Aorta (tissue), 5 donors: ENCODE results near the gene MED27. TPM values are rescaled to one million over a fixed set of nuclear protein-coding genes. Genes with fewer than 3 reads are reported as not detected.

Experiments used
- ATAC-seq: fragments of 200-7000 bp; cut with Tn5 transposase; one replicate; pipeline ENCODE4 v1.9.1; 2022; ENCODE audit warnings: moderate library complexity; ENCODE audit not compliant: low FRiP score
- DNase-seq, 2 donors: peaks; one replicate each; pipeline ENCODE4 v3.0.0-alpha.2; 2020
- H3K27ac ChIP-seq, 2 donors: one replicate each; pipeline ENCODE4 v1.5.1; 2013; ENCODE audit warnings: low read length in 2 of 2, mild to moderate bottlenecking in 2 of 2, moderate library complexity in 2 of 2, control low read depth in 1 of 2, inconsistent platforms in 1 of 2, low read depth in 1 of 2
- H3K27me3 ChIP-seq, 2 donors: one replicate each; pipeline ENCODE4 v1.6.1; 2013; ENCODE audit warnings: control low read depth in 1 of 2, low read length in 1 of 2, mild to moderate bottlenecking in 1 of 2, moderate library complexity in 1 of 2; ENCODE audit not compliant: insufficient read depth in 2 of 2, control insufficient read depth in 1 of 2
- H3K36me3 ChIP-seq, 2 donors: one replicate each; pipeline ENCODE4 v1.6.1; 2013; ENCODE audit warnings: control low read depth in 1 of 2, low read length in 1 of 2, mild to moderate bottlenecking in 1 of 2; ENCODE audit not compliant: insufficient read depth in 2 of 2, control insufficient read depth in 1 of 2
- H3K4me1 ChIP-seq, 2 donors: one replicate each; pipeline ENCODE4 v1.6.1; 2013; ENCODE audit warnings: low read length in 2 of 2, control low read depth in 1 of 2, mild to moderate bottlenecking in 1 of 2, moderate library complexity in 1 of 2; ENCODE audit not compliant: insufficient read depth in 2 of 2, control insufficient read depth in 1 of 2
- H3K4me3 ChIP-seq, 2 donors: one replicate each; pipeline ENCODE4 v1.5.1; 2013; ENCODE audit warnings: low read length in 2 of 2, control low read depth in 1 of 2, mild to moderate bottlenecking in 1 of 2
- H3K9me3 ChIP-seq: one replicate; pipeline ENCODE4 v1.6.1; 2013; ENCODE audit warnings: mild to moderate bottlenecking, low read length; ENCODE audit not compliant: control insufficient read depth
- WGBS, 2 donors: extraction: QIAGEN DNeasy Blood & Tissue Kit; methylation state at CpG; one replicate each; pipeline ENCODE4 v1.1.7; 2013; 5-methylcytosine and 5-hydroxymethylcytosine counted together
- intact Hi-C, 2 donors: fragments of 100-400 bp; cut with DNase I; formaldehyde crosslinking; loops; one replicate each; pipeline versions ENCODE4 v1.14.2 to v1.15.0; 2022
- polyA plus RNA-seq, 2 donors: library from polyadenylated mRNA; stranded (reverse); fragments of 200-250 nt; gene quantifications; one replicate each; pipeline ENCODE4 v1.2.3, GENCODE V29; 2013
- total RNA-seq, 2 donors: library from RNA; stranded (reverse); fragmentation: NEBNext Ultra II Directional; extraction: Animal tissue kit (Norgen Biotek cat#: 25700); gene quantifications; one replicate each; pipeline ENCODE4 v1.2.1, GENCODE V29; 2021
- donor health status: healthy with polysubstance abuse.
- donor health status: Bipolar disorder and iron deficiency.
- donor health status: DM: no; HTN: no; CAD: no.
- donor health status: DM: no; HTN: no; CAD: no.
- donor health status: DM: yes; HTN: yes; CAD: no.

Gene MED27
- total and polyA plus RNA-seq, 4 donors = 15.5 to 25.1 (median 20.9) TPM

GRCh38 chr9:131834721-131835120 is 244.9 kb downstream of the MED27 start:
- Histone ChIP-seq H3K36me3 (no peaks in the 10 kb centered on the region), H3K27ac (no peak overlapping the region), H3K4me1 (no peaks in the 10 kb centered on the region), H3K27me3 (no peaks in the 10 kb centered on the region), H3K4me3 (no peak overlapping the region), H3K9me3 (peaks cover 13% of the 10 kb centered on the region)
- DNase-seq (no peak), ATAC-seq (no peak)
- whole genome bisulfite sequencing, 2 donors = 37 to 39% methylated on average over 15 of the region's 15 CpGs
- intact Hi-C loops = no loop called here

- 96 to 99% methylated on average over 2 of the region's 2 CpGs for WGBS, 2 donors
- DNase-seq (no peak), ATAC-seq (no peak)
- Histone ChIP-seq H3K4me3 (no peak overlapping the region), H3K9me3 (peaks cover 13% of the 10 kb centered on the region), H3K27me3 (no peaks in the 10 kb centered on the region), H3K36me3 (no peaks in the 10 kb centered on the region), H3K4me1 (no peaks in the 10 kb centered on the region), H3K27ac (no peak overlapping the region)
- intact Hi-C loops = no loop called here
Measured at GRCh38 chr9:131833906-131834305, 245.8 kb downstream of the MED27 start.

- no peak for DNase-seq
- Histone ChIP-seq H3K4me3 (no peak overlapping the region), H3K27me3 (no peaks in the 10 kb centered on the region), H3K27ac (no peak overlapping the region), H3K9me3 (peaks cover 13% of the 10 kb centered on the region), H3K36me3 (no peaks in the 10 kb centered on the region), H3K4me1 (no peaks in the 10 kb centered on the region)
- intact Hi-C loops = no loop called here
- no peak for ATAC-seq
- WGBS, 2 donors = 58 to 77% methylated on average over 4 of the region's 4 CpGs
Measured at GRCh38 chr9:131833083-131833482, 246.6 kb downstream of the MED27 start.

- Histone ChIP-seq H3K27me3 (no peaks in the 10 kb centered on the region), H3K4me3 (no peak overlapping the region), H3K4me1 (no peaks in the 10 kb centered on the region), H3K9me3 (peaks cover 14% of the 10 kb centered on the region), H3K27ac (no peak overlapping the region), H3K36me3 (no peaks in the 10 kb centered on the region)
- DNase-seq = no peak
- intact Hi-C loops = no loop called here
- no peak for ATAC-seq
- 78 to 83% methylated on average over 24 of the region's 24 CpGs for WGBS, 2 donors
Measured at GRCh38 chr9:131831380-131832165, 248.1 kb downstream of the MED27 start.

- Histone ChIP-seq H3K36me3 (no peaks in the 10 kb centered on the region), H3K27me3 (peaks cover 0 to 4% of the 10 kb centered on the region in 2 donors), H3K9me3 (peaks cover 1% of the 10 kb centered on the region), H3K4me1 (no peaks in the 10 kb centered on the region), H3K4me3 (no peak overlapping the region), H3K27ac (no peak overlapping the region)
- whole genome bisulfite sequencing, 2 donors = 73 to 76% methylated on average over 21 of the region's 21 CpGs
- ATAC-seq (no peak), DNase-seq (no peak)
- intact Hi-C loops = no loop called here
Measured at GRCh38 chr9:131827821-131828369, 251.8 kb downstream of the MED27 start.

GRCh38 chr9:131826966-131827525 is 252.6 kb downstream of the MED27 start:
- Histone ChIP-seq H3K36me3 (no peaks in the 10 kb centered on the region), H3K9me3 (peaks cover 1% of the 10 kb centered on the region), H3K4me1 (no peaks in the 10 kb centered on the region), H3K27me3 (peaks cover 0 to 4% of the 10 kb centered on the region in 2 donors), H3K4me3 (no peak overlapping the region), H3K27ac (no peak overlapping the region)
- DNase-seq (no peak), ATAC-seq (no peak)
- intact Hi-C loops = no loop called here
- 69 to 70% methylated on average over 9 of the region's 9 CpGs for WGBS, 2 donors

- intact Hi-C loops = no loop called here
- 96 to 100% methylated on average over 2 of the region's 2 CpGs for WGBS, 2 donors
- ATAC-seq = no peak
- Histone ChIP-seq H3K27me3 (peaks cover 0 to 4% of the 10 kb centered on the region in 2 donors), H3K9me3 (peaks cover 1% of the 10 kb centered on the region), H3K27ac (no peak overlapping the region), H3K4me1 (no peaks in the 10 kb centered on the region), H3K4me3 (no peak overlapping the region), H3K36me3 (no peaks in the 10 kb centered on the region)
- DNase-seq = no peak
Measured at GRCh38 chr9:131826053-131826452, 253.6 kb downstream of the MED27 start.

- 87 to 89% methylated on average over 15 of the region's 15 CpGs for WGBS, 2 donors
- H3K36me3 ChIP-seq = no peaks in the 10 kb centered on the region
- ATAC-seq = no peak
- H3K4me3 ChIP-seq = no peak overlapping the region
- H3K27ac ChIP-seq = no peak overlapping the region
- H3K4me1 ChIP-seq = no peaks in the 10 kb centered on the region
- DNase-seq = no peak
- H3K9me3 ChIP-seq = peaks cover 1% of the 10 kb centered on the region
- peaks cover 0 to 4% of the 10 kb centered on the region in 2 donors for H3K27me3 ChIP-seq
- intact Hi-C loops = no loop called here
Measured at GRCh38 chr9:131824953-131825495, 254.6 kb downstream of the MED27 start.
